Muscle layer of colon (tissue), 2 donors: ENCODE measurements around the gene TP53.

ENCODE experiments used
- H3K27ac ChIP-seq: one replicate; pipeline ENCODE4 v1.7.0; 2013; ENCODE audit warnings: low read depth, mild to moderate bottlenecking, low read length, moderate library complexity
- H3K27me3 ChIP-seq, 2 donors: one replicate each; pipeline ENCODE4 v1.7.0; 2013; ENCODE audit warnings: low read length in 2 of 2, mild to moderate bottlenecking in 2 of 2; ENCODE audit not compliant: insufficient read depth in 2 of 2, control insufficient read depth in 1 of 2
- H3K36me3 ChIP-seq: one replicate; pipeline ENCODE4 v1.7.0; 2013; ENCODE audit warnings: mild to moderate bottlenecking, low read length; ENCODE audit not compliant: insufficient read depth
- H3K4me1 ChIP-seq: one replicate; pipeline ENCODE4 v1.7.0; 2013; ENCODE audit warnings: mild to moderate bottlenecking, low read length; ENCODE audit not compliant: insufficient read depth
- H3K4me3 ChIP-seq, 2 donors: one replicate each; pipeline ENCODE4 v1.7.0; 2013; ENCODE audit warnings: low read length in 2 of 2, low read depth in 1 of 2, mild to moderate bottlenecking in 1 of 2, moderate library complexity in 1 of 2
- H3K9ac ChIP-seq: one replicate; pipeline ENCODE4 v1.7.0; 2013; ENCODE audit warnings: low read length
- H3K9me3 ChIP-seq: one replicate; pipeline ENCODE4 v1.7.0; 2013; ENCODE audit warnings: mild to moderate bottlenecking, low read length
- donor health status: abdominal sarcoma.
- donor health status: Adenocarcinoma of cecum.

TP53 gene

GRCh38 chr17:7687908-7688807 lies 868 bp upstream of the TP53 start, which contains the start of gene WRAP53:
Gene WRAP53, plus strand, starts transcription at chr17:7688477. Its CDS starts 172 bp downstream, at chr17:7688649.
- Histone ChIP-seq H3K36me3 (no peaks in the 10 kb centered on the region), H3K9ac (peak within 1 kb of the TSS; percentile 99), H3K9me3 (no peaks in the 10 kb centered on the region), H3K4me1 (peaks cover 21% of the 10 kb centered on the region), H3K27me3 (no peaks in the 10 kb centered on the region), H3K4me3 (peak within 1 kb of the TSS; percentile 60 to 100), H3K27ac (peak within 1 kb of the TSS; percentile 94)

GRCh38 chr17:7686222-7687071 lies 843 bp downstream of the TP53 start:
- Histone ChIP-seq H3K4me3 (peak overlapping the region; percentile 60 to 100), H3K9me3 (no peaks in the 10 kb centered on the region), H3K4me1 (peaks cover 21% of the 10 kb centered on the region), H3K27ac (peak overlapping the region; percentile 94), H3K9ac (peak overlapping the region; percentile 99), H3K36me3 (no peaks in the 10 kb centered on the region), H3K27me3 (no peaks in the 10 kb centered on the region)

- no peaks in the 10 kb centered on the region for H3K27me3 ChIP-seq
- H3K36me3 ChIP-seq = no peaks in the 10 kb centered on the region
- peak overlapping the region; percentile 94 for H3K27ac ChIP-seq
- H3K4me1 ChIP-seq = peaks cover 21% of the 10 kb centered on the region
- H3K9ac ChIP-seq = peak overlapping the region; percentile 99
- no peaks in the 10 kb centered on the region for H3K9me3 ChIP-seq
- peak overlapping the region; percentile 60 to 100 for H3K4me3 ChIP-seq
Measured at GRCh38 chr17:7685533-7686221, 1.6 kb downstream of the TP53 start.

GRCh38 chr17:7684851-7685532 lies 2.3 kb downstream of the TP53 start:
- Histone ChIP-seq H3K9ac (peak overlapping the region; percentile 99), H3K9me3 (no peaks in the 10 kb centered on the region), H3K27me3 (no peaks in the 10 kb centered on the region), H3K4me3 (peak overlapping the region; percentile 60 to 100), H3K4me1 (peaks cover 21% of the 10 kb centered on the region), H3K36me3 (no peaks in the 10 kb centered on the region), H3K27ac (peak overlapping the region; percentile 94)

GRCh38 chr17:7677388-7678067 lies 9.8 kb downstream of the TP53 start:
- Histone ChIP-seq H3K4me1 (no peaks in the 10 kb centered on the region), H3K27ac (no peak overlapping the region), H3K9me3 (no peaks in the 10 kb centered on the region), H3K36me3 (peaks cover 29% of the 10 kb centered on the region), H3K27me3 (no peaks in the 10 kb centered on the region), H3K4me3 (no peak overlapping the region), H3K9ac (no peak overlapping the region)

GRCh38 chr17:7676533-7676932 lies 10.8 kb downstream of the TP53 start:
- Histone ChIP-seq H3K4me1 (no peaks in the 10 kb centered on the region), H3K9me3 (no peaks in the 10 kb centered on the region), H3K27me3 (no peaks in the 10 kb centered on the region), H3K4me3 (no peak overlapping the region), H3K9ac (no peak overlapping the region), H3K36me3 (peaks cover 29% of the 10 kb centered on the region), H3K27ac (no peak overlapping the region)

GRCh38 chr17:7674934-7675333 lies 12.4 kb downstream of the TP53 start:
- Histone ChIP-seq H3K27ac (no peak overlapping the region), H3K4me3 (no peak overlapping the region), H3K4me1 (no peaks in the 10 kb centered on the region), H3K36me3 (peaks cover 37% of the 10 kb centered on the region), H3K9ac (no peak overlapping the region), H3K27me3 (no peaks in the 10 kb centered on the region), H3K9me3 (no peaks in the 10 kb centered on the region)

GRCh38 chr17:7673239-7673638 lies 14.1 kb downstream of the TP53 start:
- H3K9ac ChIP-seq = no peak overlapping the region
- peaks cover 49% of the 10 kb centered on the region for H3K36me3 ChIP-seq

GRCh38 chr17:7668482-7668881 lies 18.8 kb downstream of the TP53 start:
- Histone ChIP-seq H3K27ac (no peak overlapping the region), H3K36me3 (peaks cover 25% of the 10 kb centered on the region), H3K9me3 (no peaks in the 10 kb centered on the region), H3K4me3 (no peak overlapping the region), H3K27me3 (no peaks in the 10 kb centered on the region), H3K9ac (no peak overlapping the region), H3K4me1 (no peaks in the 10 kb centered on the region)

More at GRCh38 chr17:7673239-7673638, 14.1 kb downstream of the TP53 start:
- H3K9me3 ChIP-seq = no peaks in the 10 kb centered on the region
- H3K4me3 ChIP-seq = no peak overlapping the region
- no peaks in the 10 kb centered on the region for H3K27me3 ChIP-seq
- no peak overlapping the region for H3K27ac ChIP-seq
- H3K4me1 ChIP-seq = no peaks in the 10 kb centered on the region

- no peak overlapping the region for H3K27ac ChIP-seq
- no peak overlapping the region for H3K9ac ChIP-seq
- H3K4me3 ChIP-seq = no peak overlapping the region
- H3K4me1 ChIP-seq = no peaks in the 10 kb centered on the region
- H3K9me3 ChIP-seq = no peaks in the 10 kb centered on the region
- H3K27me3 ChIP-seq = no peaks in the 10 kb centered on the region
- peaks cover 20% of the 10 kb centered on the region for H3K36me3 ChIP-seq
Measured at GRCh38 chr17:7667656-7668406, 19.5 kb downstream of the TP53 start.
